CD4-positive, alpha-beta T cell treated with Interferon gamma for 1 hour (primary cell): ENCODE data around the gene MARS1.
"Not testable (repeated sequence)": the region's sequence is repeated elsewhere in the genome, so short reads cannot be mapped to it uniquely, and the experiment has no call there.

Experiments
- DNase-seq: peaks from one replicate; pipeline ENCODE4 v3.0.0-alpha.2; 2020

MARS1 gene

DNA sequence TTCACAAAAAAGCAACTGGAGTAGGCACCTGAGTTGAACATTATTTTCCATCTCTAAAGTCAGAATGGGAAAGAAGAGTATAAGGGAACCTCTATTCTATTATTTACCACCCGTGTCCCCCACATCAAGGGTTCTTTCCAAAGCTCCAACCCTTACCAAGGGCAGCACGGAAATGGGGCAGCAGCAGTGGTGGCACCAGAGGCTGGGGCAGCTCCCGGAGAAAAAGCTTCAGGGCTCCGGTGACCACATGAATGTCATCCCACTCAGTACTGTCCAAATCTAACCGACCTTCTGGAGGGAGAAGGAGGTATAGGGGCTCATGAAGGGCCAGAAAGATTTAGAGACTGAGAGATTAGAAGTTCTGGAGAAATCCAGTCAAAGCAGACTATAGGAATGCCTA, 14.0 kb upstream of the MARS1 start:
- no peak for DNase-seq

DNA sequence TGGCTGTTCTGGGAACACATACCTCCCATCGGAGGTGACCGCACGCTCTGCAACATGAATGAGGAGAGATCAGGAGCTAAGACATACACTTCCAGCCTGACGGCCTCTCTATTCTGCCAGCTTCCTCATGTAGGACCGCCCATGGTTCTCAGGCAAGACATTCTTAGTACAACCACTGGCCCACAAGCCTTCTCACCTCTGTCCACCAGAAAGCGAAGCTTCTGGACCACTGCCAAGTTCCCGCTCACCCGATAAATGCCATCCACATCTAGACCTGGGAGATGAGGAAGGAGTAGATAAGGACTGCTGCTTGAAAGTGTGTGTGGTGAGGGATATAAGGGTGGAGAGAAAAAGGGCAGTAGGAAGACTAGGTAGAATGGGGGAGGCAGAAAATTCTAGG, 13.4 kb upstream of the MARS1 start:
- DNase-seq, result no peak

DNA sequence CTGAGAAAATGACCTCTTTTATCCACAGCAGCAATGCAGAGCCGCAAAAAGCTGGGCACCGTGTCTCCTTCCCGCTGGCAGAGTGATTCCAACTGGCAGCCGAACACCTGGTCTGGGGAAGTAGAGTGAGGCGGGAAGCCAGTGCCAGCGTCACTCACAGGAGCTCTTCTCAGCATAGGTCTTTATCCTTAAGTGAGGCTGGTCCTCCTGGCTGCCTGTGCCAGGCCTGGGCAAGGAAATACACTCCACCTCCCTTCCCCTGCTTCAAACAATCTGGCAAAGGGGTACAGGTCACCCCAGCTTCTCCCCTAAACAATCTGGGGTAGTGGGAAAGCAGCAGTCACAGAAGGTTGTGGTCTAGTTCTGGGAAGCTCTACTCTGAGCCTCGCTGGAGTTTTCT, 13.0 kb upstream of the MARS1 start:
- no peak for DNase-seq

DNA sequence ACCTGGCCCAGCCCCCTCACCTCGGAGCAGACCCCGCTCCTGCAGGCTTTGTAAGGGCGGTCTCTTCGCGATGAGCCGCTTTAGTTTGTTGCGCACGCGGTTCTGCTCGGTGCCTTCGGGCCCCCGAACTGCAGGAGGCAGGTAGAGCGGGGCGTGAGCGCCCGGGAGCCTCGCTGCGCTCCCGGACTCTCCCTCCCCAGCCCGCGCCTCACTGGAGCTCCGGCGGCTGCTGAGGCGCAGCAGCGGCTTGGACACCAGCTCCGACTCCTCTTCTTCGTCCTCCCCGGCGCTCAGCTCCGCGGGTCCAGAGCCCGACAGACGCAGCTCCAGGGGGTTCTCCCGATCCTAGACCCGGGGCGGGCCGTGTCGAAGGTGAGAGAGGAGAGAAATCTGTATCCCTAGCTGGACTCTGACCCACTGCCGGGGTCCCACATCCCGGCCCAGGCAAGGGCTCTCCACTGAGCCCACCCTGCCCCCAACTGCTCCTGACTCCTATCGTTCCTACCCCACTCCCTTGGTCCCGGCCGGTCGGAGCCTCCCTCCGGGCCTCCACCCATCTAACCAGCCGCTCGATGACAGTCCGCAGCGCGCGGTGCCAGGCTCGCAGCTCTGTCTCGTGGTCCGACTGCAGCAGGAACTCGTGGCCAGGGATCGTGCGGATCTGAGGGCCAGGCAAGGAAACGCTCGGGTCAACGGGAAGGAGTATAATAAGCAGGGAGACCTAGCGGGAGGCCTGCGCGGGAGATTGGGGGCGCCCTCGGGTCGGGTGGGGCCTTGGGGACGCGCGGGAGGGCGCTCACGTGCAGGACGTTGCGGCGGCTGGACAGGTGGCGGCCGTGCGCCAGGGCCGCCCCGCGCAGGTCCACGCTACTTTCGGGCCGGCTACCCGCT, 12.4 kb upstream of the MARS1 start:
- DNase-seq, result no peak

DNA sequence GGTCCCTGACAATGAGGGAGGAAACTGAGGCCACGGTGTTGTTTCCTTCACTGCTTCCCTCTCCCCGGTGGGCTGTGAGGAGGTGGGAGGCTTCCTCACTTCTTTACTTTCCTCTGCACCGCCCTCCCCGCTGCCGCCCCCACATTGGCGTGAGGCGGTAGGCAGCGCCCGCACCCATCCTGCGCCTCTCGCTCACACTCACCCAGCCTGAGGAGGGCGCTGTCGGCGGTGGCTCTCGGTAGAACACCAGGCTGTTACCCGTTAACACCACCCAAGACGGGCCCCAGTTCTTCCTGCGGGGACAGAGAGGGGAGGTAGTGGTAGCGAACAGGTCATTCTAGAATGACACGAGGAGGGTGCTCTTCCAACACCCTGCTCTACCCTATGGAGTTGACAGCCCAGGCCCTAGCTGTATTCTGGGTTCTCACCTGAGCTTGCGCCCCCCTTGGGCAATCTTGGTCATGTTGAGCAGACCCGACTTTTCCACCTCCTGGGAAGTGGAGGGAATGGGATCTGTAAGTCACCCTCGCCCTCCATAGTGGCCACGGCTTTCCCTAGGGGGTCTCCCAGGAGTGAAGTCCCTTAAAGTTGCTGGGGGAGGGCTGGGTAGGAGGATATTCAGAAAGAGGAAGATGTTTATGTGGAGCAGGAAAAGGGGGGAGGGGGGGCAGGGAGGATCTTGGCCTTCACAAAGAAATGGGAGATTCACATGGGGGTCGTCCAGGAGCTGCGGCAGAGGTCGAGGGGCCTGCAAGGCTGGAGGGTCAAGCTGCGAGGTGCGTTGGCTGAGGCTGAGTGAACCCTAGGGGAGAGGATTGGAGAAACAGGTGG, 11.5 kb upstream of the MARS1 start:
- DNase-seq, result peak; percentile 73

DNA sequence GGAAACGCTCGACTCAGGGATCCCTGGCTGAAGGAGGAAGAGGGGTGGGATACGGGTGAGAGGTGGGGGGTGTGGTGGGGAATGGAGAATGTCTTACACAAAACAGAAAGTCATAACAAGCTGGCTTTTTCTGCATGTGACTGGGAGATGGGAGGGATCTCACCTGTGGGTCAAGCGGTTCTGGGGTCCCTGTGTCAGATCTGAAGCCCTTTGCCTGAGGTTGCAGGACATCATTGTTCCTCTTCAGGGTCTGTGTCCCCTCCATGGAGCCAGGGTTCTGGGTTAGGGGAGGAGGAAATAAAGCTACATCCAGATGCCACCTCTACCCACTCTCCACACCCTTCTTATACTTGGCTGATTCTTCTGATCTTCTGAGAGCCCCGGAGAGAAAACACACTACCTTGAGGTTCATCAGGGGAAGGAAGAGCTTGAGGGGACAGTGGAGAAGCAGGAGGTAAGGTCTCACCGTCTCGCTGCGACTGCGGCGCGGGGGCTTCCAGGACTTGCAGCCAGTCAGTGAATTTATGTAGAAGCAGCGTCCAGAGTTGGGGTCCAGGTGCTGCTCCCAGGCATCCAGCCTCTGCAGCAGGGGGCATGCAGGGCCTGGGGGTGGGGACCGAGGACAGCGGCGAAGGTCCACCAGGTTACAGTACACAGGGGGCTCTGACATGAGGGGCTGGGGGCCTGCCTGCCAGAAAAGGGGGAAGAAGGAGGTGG, 10.7 kb upstream of the MARS1 start:
- DNase-seq, result no peak

DNA sequence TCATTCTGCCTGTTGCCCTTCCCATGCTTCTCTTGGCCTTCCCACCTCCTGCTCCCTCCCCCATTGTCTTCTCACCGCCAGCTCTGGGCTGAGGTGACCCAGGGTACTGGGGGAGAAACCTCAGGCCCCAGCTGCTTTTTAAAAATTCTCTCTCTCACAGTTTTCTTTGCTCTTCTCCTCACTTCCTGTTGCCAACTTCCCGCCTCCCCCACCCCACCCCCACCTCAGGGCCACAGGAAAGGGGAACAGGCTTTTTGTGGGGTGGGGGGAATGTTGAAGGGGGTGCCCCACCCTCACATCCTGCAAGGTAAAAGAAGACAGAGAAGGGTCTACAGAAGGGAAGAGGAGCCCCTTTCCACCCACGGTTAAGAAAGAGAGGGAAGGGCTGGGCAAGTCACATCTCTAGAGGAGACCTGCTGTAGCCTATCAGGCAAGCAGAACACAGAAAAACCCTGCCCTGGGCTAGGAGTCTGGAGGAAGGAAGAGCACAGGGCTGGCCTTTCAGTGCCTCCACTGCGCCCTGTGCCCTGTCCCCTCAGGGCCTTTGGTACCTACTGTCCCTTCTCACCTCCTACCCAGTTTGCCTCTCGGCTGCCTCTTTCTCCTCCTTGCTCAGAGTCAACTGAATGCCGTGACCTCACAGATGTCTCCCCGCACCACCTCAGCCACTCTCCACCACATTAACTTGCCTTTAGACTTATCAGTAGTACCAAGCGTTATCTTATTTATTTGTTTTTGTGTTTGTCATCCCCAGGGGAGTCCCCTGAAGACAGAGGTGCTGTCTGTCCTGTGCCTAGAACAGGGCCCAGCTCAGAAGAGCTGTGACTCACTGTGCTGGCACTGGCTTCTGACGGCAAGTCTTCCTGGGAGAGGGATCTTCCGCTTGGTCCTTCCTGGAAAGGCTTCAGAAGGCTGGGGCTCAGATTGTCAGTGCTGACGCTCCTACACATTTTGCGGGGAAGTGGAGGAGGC, 9.9 kb upstream of the MARS1 start:
- DNase-seq, result peak; percentile 68

DNA sequence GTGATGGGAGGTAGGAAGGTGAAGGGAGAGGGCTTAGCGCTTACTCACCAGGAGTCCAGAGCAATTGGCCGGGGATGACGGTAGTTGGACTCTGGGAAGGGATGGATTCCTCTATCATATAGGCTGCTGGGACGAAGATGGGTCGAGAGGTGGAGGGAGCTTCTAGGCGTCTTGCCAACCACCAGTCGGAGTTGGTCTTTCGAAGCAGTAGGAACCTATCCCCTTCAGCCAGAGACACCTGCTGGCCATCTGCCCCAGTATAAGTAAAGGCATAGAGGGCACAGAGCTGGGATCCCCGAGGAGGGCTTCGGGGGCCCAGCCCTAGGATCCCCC, 8.9 kb upstream of the MARS1 start:
- DNase-seq, result no peak

DNA sequence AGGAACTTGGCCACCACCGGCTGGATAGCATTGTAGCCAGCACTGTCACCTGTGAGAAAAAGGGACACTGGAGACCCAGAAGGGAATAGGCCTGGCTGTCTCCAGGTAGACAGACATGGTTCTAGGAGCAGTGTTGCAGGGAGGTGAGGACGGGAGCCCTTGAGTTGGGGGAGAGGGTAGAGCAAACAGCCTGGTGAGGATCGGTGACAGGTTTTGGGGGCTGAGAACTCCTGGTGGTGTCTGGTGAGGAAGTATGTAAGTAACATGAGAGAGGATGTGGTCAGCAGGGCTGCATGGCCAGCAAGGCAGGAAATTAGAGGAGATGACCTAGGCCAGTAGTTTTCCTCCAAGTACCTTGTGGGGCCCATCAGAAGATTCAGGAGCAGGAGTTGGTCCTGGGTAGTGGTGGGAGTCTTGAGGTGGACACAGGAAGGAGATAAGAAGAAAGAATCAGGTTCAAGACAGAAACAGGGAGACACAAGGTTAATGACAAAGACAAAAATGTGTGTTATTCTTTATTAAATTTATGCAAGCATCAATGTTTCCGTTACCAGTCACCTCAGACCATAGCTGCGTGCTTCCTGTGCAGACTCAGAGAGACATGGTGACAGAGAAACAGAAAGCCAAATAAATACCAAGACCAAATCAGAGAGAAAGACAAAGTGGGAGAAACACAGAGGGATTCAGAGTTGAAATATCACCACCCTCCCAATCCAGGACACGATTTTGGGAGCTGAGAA, 8.3 kb upstream of the MARS1 start, which contains the start of gene ARHGAP9:
TSS of gene ARHGAP9 (minus strand) at position 491 of the 740 bp plus-strand sequence. CDS start at position 31, 460 bp downstream.
- DNase-seq, result peak; percentile 78

DNA sequence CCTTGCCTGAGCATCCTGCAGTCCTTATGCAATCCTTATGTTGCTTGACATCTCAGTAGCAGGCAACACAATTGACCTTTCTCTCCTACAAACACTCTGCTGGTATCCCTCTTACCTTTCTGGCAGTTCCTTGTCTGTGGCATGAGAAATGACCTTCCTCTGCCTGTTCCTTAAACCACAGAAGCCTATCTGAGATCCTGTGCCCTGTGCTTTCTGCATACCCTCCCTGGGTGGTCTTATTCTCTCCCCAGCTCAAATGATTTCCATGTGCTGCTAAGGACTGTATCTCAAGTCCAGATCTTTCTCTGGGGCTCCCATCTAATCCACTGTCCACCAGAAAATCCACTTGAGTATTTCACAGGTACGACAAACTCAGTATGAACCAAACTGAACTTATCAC, 6.2 kb upstream of the MARS1 start:
- DNase-seq, result no peak

DNA sequence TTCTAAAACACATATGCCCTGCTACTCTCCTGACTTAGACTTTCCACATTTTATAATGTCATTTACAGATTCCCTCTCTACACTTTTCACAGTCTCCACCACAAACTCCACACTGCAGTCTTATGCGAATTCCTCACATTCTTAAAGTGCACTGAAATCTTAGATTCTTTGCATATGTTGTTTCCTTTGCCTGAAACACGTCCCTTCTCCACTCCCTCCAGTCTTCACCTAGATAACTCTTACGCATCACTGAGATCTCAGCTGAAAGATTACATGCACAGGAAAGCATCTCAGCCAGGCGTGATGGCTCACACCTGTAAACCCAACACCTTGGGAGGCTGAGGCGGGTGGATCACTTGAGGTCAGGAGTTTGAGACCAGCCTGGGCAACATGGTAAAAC, 4.4 kb upstream of the MARS1 start:
- no peak for DNase-seq

DNA sequence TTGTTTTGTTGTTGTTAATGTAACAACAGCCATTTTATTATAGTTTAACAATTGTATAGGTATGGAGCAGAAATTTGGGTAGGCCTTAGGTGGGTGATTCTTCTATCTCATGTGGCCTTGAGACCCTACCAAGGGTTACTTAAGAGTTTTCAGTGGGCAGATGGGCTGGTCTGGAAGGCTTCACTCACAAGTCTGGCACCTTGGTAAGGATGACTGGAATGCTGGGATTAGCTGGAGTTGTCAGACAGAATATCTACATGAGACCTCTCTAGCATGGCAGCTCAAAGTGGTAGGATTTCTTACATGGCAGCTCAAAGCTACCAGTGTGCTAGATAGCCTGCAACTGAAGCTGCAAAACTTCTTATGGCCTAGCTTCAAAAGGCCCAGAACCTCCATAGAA, 2.2 kb upstream of the MARS1 start:
- no peak for DNase-seq

DNA sequence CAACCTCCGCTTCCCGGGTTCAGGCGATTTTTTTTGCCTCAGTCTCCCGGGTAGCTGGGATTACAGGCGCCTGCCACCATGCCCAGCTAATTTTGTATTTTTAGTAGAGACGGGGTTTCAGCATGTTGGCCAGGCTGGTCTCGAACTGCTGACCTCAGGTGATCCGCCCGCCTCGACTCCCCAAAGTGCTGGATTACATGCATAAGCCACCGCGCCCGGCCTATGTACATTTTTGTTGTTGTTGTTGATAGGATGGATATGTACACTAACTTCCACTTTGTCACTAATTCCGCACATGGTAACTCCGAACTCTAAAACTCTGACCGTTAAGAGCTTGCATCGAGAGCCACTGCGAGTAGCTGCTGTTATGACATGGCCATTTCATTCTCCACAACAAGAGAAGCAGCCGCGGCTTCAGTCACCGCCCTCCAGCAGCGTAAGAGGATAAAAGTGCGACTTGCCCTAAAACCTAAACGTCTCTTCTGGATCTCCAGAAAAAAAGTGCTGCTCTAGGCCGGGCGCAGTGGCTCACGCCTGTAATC, 742 bp upstream of the MARS1 start:
- no peak for DNase-seq

DNA sequence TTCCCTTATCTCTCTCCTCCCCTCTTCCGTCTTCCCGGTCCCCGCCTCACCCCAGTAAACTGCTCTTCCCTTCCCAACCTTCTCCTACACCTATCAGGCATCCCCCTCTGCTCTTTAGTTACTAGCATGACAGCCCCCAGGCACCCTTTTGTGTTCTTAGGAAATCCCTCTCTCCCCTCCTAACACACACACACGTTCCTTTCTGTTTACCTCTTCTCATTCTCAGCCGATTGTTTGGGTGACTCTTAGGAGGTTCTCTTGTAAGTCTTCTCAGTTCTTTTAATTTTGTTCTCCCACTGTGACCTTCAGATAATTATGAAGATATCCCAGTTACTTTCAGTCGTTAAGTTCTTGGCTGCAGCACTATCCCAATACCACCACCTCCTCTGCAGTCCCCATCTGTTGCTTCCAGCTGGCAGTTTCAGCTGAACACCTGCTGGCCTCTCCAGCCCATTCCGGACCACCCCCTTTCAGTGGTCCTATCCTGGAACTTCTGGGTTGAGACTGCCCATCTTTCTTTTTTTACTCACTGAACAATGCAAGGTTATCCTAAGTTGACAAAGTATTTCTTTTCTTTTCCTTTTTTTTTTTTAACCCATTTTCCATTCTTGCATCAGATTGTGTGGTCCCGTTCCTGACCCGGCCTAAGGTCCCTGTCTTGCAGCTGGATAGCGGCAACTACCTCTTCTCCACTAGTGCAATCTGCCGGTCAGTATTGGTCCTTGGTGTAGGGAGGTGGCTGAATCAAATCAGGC, 711 bp downstream of the MARS1 start:
- DNase-seq, result no peak

DNA sequence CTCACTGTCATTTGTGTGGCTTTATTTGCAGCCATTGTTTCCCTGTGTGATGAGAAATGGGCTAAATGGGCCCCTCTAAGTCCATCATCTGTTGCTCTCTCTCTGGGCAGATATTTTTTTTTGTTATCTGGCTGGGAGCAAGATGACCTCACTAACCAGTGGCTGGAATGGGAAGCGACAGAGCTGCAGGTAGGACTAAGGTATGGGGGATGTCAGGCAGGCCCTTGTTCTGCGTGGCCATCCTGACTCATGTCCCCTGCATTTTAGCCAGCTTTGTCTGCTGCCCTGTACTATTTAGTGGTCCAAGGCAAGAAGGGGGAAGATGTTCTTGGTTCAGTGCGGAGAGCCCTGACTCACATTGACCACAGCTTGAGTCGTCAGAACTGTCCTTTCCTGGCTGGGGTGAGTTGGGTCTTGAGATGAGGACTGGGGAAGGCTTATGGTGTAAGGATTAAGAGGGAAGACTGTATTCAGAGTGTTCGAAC, 1.3 kb downstream of the MARS1 start:
- DNase-seq, result no peak

DNA sequence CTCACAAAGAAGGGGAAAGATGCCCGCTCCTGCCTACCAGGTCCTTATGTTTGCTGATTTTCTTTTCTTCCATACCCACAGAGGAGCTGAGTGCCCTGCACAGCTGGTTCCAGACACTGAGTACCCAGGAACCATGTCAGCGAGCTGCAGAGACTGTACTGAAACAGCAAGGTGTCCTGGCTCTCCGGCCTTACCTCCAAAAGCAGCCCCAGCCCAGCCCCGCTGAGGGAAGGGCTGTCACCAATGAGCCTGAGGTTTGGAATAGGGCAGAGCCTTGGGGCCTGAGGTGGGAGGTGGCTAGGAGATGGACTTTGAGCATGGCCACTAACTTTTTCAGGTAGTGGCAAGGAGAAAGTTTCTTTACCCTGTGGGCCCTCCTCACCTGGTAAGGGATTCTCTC, 2.3 kb downstream of the MARS1 start:
- DNase-seq, result no peak

DNA sequence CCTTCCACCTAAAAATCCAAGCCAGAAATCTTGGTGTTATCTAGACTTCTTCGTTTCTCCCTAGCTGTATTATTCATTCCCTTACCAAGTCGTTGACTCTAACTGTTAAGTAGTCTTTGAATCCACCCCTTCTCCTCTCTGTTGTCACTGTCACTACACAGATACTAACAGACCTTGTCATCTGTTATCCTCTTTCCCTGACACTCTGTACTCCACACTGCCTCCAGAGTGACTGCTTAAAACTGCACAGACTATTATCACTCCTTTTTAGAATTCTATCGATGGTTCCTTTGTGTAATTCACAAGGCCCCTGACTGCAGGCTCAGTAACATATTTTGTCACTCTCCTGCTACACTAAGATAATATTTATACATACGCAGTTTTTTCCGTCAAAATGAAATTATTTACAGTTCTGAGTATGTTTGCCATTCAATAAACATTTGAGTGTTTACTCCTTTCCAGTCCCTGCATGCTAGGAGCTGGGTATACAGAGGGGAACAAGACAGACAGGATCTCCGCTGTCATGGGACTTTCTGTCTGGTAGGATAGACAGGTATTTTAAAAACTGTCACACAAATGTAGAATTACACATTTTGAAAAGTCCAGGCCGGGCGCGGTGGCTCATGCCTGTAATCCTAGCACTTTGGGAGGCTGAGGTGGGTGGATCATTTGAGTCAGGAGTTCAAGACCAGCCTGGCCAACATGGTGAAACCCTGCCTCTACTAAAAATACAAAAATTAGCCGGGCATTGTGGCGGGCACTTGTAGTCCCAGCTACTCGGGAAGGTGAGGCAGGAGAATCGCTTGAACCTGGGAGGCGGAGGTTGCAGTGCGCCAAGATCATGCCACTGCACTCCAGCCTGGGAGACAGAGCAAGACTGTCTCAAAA, 3.8 kb downstream of the MARS1 start:
- no peak for DNase-seq

DNA sequence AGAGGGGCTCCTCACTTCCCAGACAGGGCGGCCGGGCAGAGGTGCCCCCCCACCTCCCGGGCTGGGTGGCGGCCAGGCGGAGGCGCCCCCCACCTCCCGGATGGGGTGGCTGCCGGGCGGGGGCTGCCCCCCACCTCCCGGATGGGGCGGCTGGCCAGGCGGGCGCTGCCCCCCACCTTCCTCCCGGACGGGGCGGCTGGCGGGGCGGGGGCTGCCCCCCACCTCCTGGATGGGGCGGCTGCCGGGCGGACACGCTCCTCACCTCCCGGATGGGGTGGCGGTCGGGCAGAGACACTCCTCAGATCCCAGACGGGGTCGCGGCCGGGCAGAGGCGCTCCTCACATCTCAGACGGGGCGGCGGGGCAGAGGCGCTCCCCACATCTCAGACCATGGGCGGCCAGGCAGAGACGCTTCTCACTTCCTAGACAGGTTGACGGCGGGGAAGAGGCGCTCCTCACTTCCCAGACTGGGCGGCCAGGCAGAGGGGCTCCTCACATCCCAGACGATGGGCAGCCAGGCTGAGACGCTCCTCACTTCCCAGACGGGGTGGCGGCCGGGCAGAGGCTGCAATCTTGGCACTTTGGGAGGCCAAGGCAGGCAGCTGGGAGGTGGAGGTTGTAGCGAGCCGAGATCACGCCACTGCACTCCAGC, 7.3 kb downstream of the MARS1 start:
- not testable (repeated sequence) for DNase-seq

DNA sequence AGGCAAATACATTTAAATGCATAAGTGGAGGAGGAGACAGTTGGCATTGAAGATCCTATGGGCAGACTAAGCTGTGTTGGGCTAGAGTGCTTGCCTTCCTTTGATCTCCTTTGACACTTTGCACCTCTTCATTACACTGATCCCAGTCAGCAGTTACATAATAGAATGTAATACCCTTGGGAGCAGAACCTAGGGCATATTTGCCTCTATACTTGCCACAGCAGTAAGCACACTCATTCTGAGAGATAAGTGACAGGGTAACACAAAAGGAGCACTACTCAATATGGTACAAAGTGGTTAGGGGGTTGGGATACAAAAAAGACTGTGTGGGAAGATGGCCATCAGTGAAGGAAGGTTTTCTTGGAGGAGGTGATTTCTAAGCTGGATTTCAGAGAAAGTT, 9.0 kb downstream of the MARS1 start:
- DNase-seq, result no peak
